Neuronal stem cell (in vitro differentiated cells): ENCODE measurements around the gene SMIM11.

Source experiments
- DNase-seq: peaks from one replicate; pipeline ENCODE4 v3.0.0-alpha.2; 2013; ENCODE audit warnings: low spot score
- H2AFZ ChIP-seq: one replicate; pipeline ENCODE4 v1.6.1; 2013; ENCODE audit warnings: mild to moderate bottlenecking, low read length, inconsistent platforms
- H2AK5ac ChIP-seq: 2 replicates; pipeline ENCODE4 v1.6.1; 2013; ENCODE audit warnings: low read depth, mild to moderate bottlenecking, inconsistent platforms, low read length, moderate library complexity, mixed read lengths
- H2BK120ac ChIP-seq: 2 replicates; pipeline ENCODE4 v1.6.1; 2013; ENCODE audit warnings: low read depth, mild to moderate bottlenecking, inconsistent platforms, low read length, moderate library complexity, mixed read lengths
- H2BK12ac ChIP-seq: one replicate; pipeline ENCODE4 v1.6.1; 2013; ENCODE audit warnings: low read length, inconsistent platforms
- H2BK15ac ChIP-seq: 2 replicates; pipeline ENCODE4 v1.6.1; 2013; ENCODE audit warnings: mild to moderate bottlenecking, low read length, inconsistent platforms, mixed read lengths
- H2BK5ac ChIP-seq: one replicate; pipeline ENCODE4 v1.6.1; 2013; ENCODE audit warnings: inconsistent platforms, mild to moderate bottlenecking, low read length, moderate library complexity
- H3K14ac ChIP-seq: one replicate; pipeline ENCODE4 v1.6.1; 2013; ENCODE audit warnings: low read length, inconsistent platforms
- H3K18ac ChIP-seq: 2 replicates; pipeline ENCODE4 v1.6.1; 2013; ENCODE audit warnings: low read length, inconsistent platforms
- H3K23ac ChIP-seq: 2 replicates; pipeline ENCODE4 v1.6.1; 2013; ENCODE audit warnings: low read depth, mild to moderate bottlenecking, mixed read lengths, low read length, inconsistent platforms; ENCODE audit not compliant: poor library complexity
- H3K27ac ChIP-seq: replicated peaks from 3 replicates; pipeline ENCODE4 v1.5.1; 2013; ENCODE audit warnings: low read length, inconsistent platforms
- H3K27me3 ChIP-seq, 3 experiments: 2 replicates each; pipeline ENCODE4 v1.6.1; 2013; ENCODE audit warnings: low read length in 3 of 3, mild to moderate bottlenecking in 2 of 3, inconsistent platforms in 1 of 3, low read depth in 1 of 3, mixed read lengths in 1 of 3, moderate library complexity in 1 of 3; ENCODE audit not compliant: control insufficient read depth in 3 of 3, insufficient read depth in 3 of 3
- H3K36me3 ChIP-seq, 2 donors: replicated peaks in 1 of 2; 2 replicates each; pipeline ENCODE4 v1.6.1; 2013; ENCODE audit warnings: low read length in 2 of 2; ENCODE audit not compliant: control insufficient read depth in 2 of 2, insufficient read depth in 2 of 2
- H3K4ac ChIP-seq: 2 replicates; pipeline ENCODE4 v1.6.1; 2013; ENCODE audit warnings: inconsistent platforms, mild to moderate bottlenecking, low read length, moderate library complexity
- H3K4me1 ChIP-seq, 2 donors: 1 replicate in 1 of 2; 2 replicates in 1 of 2; pipeline ENCODE4 v1.6.1; 2013; ENCODE audit warnings: low read length in 2 of 2, low read depth in 1 of 2; ENCODE audit not compliant: control insufficient read depth in 2 of 2, insufficient read depth in 1 of 2
- H3K4me2 ChIP-seq: one replicate; pipeline ENCODE4 v1.6.1; 2013; ENCODE audit warnings: mild to moderate bottlenecking, low read length, inconsistent platforms; ENCODE audit not compliant: insufficient read depth, poor library complexity, severe bottlenecking
- H3K4me3 ChIP-seq, 2 donors: 2 replicates each; pipeline ENCODE4 v1.5.1; 2013; ENCODE audit warnings: low read length in 2 of 2, mild to moderate bottlenecking in 2 of 2, inconsistent platforms in 1 of 2, moderate library complexity in 1 of 2
- H3K79me1 ChIP-seq: one replicate; pipeline ENCODE4 v1.6.1; 2013; ENCODE audit warnings: low read depth, mild to moderate bottlenecking, inconsistent platforms, low read length, moderate library complexity
- H3K9ac ChIP-seq: one replicate; pipeline ENCODE4 v1.6.1; 2013; ENCODE audit warnings: mild to moderate bottlenecking, low read depth, low read length, inconsistent platforms; ENCODE audit not compliant: poor library complexity
- H3K9me3 ChIP-seq, 2 donors: replicated peaks in 1 of 2; 2 replicates each; pipeline versions ENCODE3 to v1.6.1; 2013; ENCODE audit warnings: low read length in 2 of 2, mild to moderate bottlenecking in 2 of 2, inconsistent platforms in 1 of 2, low read depth in 1 of 2, mixed read lengths in 1 of 2, moderate library complexity in 1 of 2; ENCODE audit not compliant: control insufficient read depth in 2 of 2, insufficient read depth in 1 of 2
- H4K8ac ChIP-seq: one replicate; pipeline ENCODE4 v1.6.1; 2013; ENCODE audit warnings: low read depth, mild to moderate bottlenecking, inconsistent platforms, low read length, moderate library complexity
- H4K91ac ChIP-seq: one replicate; pipeline ENCODE4 v1.6.1; 2013; ENCODE audit warnings: low read length, low read depth, mild to moderate bottlenecking, inconsistent platforms; ENCODE audit not compliant: poor library complexity
- WGBS, 2 donors: extraction: QIAGEN DNeasy Blood & Tissue Kit; methylation state at CpG; one replicate each; pipeline ENCODE4 v1.1.7; 2013; ENCODE audit warnings: missing lambda C conversion rate in 2 of 2, mixed read lengths in 1 of 2; ENCODE audit not compliant: insufficient read length in 2 of 2, insufficient replicate concordance in 1 of 2; ENCODE audit errors: extremely low coverage in 2 of 2; 5-methylcytosine and 5-hydroxymethylcytosine counted together

SMIM11 gene

DNA sequence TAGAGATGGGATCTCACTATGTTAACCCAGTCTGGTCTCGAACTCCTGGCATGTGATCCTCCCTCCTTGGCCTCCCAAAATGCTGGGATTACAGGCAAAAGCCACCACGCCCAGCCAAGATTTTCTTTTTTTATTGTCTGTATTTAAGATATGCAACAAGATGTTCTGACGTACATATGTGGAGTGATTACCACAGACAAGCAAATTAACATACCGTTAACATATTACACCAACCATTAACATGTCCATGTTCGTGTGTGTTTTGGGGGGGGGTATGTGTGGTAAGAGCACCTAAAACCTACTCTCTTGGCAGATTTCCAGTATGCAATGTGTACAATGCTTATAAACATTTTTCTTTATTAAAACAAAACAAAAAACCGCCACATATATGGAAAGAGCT is 22.1 kb upstream of the SMIM11 start:
- no peak overlapping the region for H3K4me3 ChIP-seq
- WGBS, 2 donors: no CpG with 5 or more reads among the region's 6 CpGs
- H3K27ac ChIP-seq: no peak overlapping the region
- peaks cover 0 to 3% of the 10 kb centered on the region in 2 donors for H3K9me3 ChIP-seq
- no peak overlapping the region for H3K18ac ChIP-seq
- H3K36me3 ChIP-seq: no peaks in the 10 kb centered on the region
- H3K9ac ChIP-seq: no peak overlapping the region
- H3K4ac ChIP-seq: no peak overlapping the region
- H3K27me3 ChIP-seq: peaks cover 0 to 4% (median 0%) of the 10 kb centered on the region in 3 experiments
- no peak overlapping the region for H2AK5ac ChIP-seq
- peaks cover 0 to 1% of the 10 kb centered on the region in 2 donors for H3K4me1 ChIP-seq
- peak overlapping the region; percentile 60 for H2AFZ ChIP-seq
- no peaks in the 10 kb centered on the region for H3K79me1 ChIP-seq
- H2BK12ac ChIP-seq: no peak overlapping the region
- no peak overlapping the region for H4K8ac ChIP-seq
- no peak overlapping the region for H2BK5ac ChIP-seq
- no peak overlapping the region for H4K91ac ChIP-seq
- no peak overlapping the region for H2BK15ac ChIP-seq
- H3K14ac ChIP-seq: no peak overlapping the region
- no peak for DNase-seq
- no peak overlapping the region for H3K23ac ChIP-seq
- no peak overlapping the region for H2BK120ac ChIP-seq
- H3K4me2 ChIP-seq: no peak overlapping the region

DNA sequence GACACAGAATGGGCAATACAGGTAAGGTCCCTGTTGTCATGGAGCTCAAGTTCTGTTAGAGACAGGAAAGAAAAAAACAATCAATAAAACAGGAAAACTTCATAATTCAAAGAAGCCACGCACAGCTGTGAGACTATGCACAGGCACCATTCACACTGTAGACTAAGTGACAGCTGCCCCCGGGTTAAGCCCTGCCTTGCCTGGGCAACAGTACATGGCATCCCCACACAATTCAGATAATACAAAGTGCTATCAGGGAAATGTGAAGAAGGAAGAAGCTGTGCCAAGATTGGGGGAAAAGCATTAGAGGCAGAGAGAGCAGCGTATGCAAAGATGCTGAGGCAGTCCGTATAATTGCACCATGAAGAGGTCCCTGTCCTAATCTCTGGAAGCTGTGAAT is 20.5 kb upstream of the SMIM11 start:
- peaks cover 0 to 4% (median 0%) of the 10 kb centered on the region in 3 experiments for H3K27me3 ChIP-seq
- no peak overlapping the region for H3K14ac ChIP-seq
- H3K4me1 ChIP-seq: peaks cover 0 to 1% of the 10 kb centered on the region in 2 donors
- no peak overlapping the region for H2AFZ ChIP-seq
- no peak overlapping the region for H3K18ac ChIP-seq
- no peak overlapping the region for H2BK15ac ChIP-seq
- no peak overlapping the region for H2BK5ac ChIP-seq
- no CpG with 5 or more reads among the region's 4 CpGs for WGBS, 2 donors
- H3K4me3 ChIP-seq: no peak overlapping the region
- no peak overlapping the region for H4K8ac ChIP-seq
- no peak overlapping the region for H2BK12ac ChIP-seq
- no peak overlapping the region for H3K4me2 ChIP-seq
- H3K36me3 ChIP-seq: no peaks in the 10 kb centered on the region
- no peak overlapping the region for H2AK5ac ChIP-seq
- no peak overlapping the region for H3K23ac ChIP-seq
- H3K9ac ChIP-seq: no peak overlapping the region
- H4K91ac ChIP-seq: no peak overlapping the region
- H3K4ac ChIP-seq: no peak overlapping the region
- no peaks in the 10 kb centered on the region for H3K79me1 ChIP-seq
- no peak overlapping the region for H3K27ac ChIP-seq
- H2BK120ac ChIP-seq: no peak overlapping the region
- DNase-seq: no peak
- H3K9me3 ChIP-seq: peaks cover 0 to 3% of the 10 kb centered on the region in 2 donors

- Histone ChIP-seq H3K23ac (no peak overlapping the region), H2AFZ (no peak overlapping the region), H3K27me3 (peaks cover 0 to 4% (median 0%) of the 10 kb centered on the region in 3 experiments), H3K4me2 (no peak overlapping the region), H3K79me1 (no peaks in the 10 kb centered on the region), H3K14ac (no peak overlapping the region), H2BK5ac (no peak overlapping the region), H3K4ac (no peak overlapping the region), H4K91ac (no peak overlapping the region), H3K18ac (no peak overlapping the region), H3K9me3 (peaks cover 0 to 3% of the 10 kb centered on the region in 2 donors), H3K9ac (no peak overlapping the region), H3K36me3 (no peaks in the 10 kb centered on the region), H2BK12ac (no peak overlapping the region), H2BK15ac (no peak overlapping the region), H2BK120ac (no peak overlapping the region), H3K4me1 (peaks cover 0 to 1% of the 10 kb centered on the region in 2 donors), H4K8ac (no peak overlapping the region), H3K4me3 (no peak overlapping the region), H2AK5ac (no peak overlapping the region), H3K27ac (no peak overlapping the region)
- no CpG with 5 or more reads among the region's 5 CpGs for WGBS, 2 donors
- DNase-seq: no peak
Observed at GRCh38 chr21:34355570-34355969, 19.7 kb upstream of the SMIM11 start.

GRCh38 chr21:34357889-34358288 is 17.4 kb upstream of the SMIM11 start:
- no peak overlapping the region for H2AFZ ChIP-seq
- H3K27me3 ChIP-seq: peaks cover 0 to 4% (median 0%) of the 10 kb centered on the region in 3 experiments
- H4K91ac ChIP-seq: no peak overlapping the region
- DNase-seq: no peak
- H3K4ac ChIP-seq: no peak overlapping the region
- no peak overlapping the region for H3K4me3 ChIP-seq
- no peaks in the 10 kb centered on the region for H3K36me3 ChIP-seq
- H2BK15ac ChIP-seq: no peak overlapping the region
- no peak overlapping the region for H3K18ac ChIP-seq
- H2AK5ac ChIP-seq: no peak overlapping the region
- no peak overlapping the region for H3K14ac ChIP-seq
- no CpG with 5 or more reads among the region's 2 CpGs for WGBS, 2 donors
- no peak overlapping the region for H3K27ac ChIP-seq
- no peak overlapping the region for H3K9ac ChIP-seq
- H4K8ac ChIP-seq: no peak overlapping the region
- no peak overlapping the region for H2BK120ac ChIP-seq
- no peaks in the 10 kb centered on the region for H3K4me1 ChIP-seq
- H2BK5ac ChIP-seq: no peak overlapping the region
- no peak overlapping the region for H3K23ac ChIP-seq
- no peaks in the 10 kb centered on the region for H3K79me1 ChIP-seq
- H3K9me3 ChIP-seq: no peaks in the 10 kb centered on the region
- no peak overlapping the region for H3K4me2 ChIP-seq
- no peak overlapping the region for H2BK12ac ChIP-seq
